ENCODE data around the gene PCYOX1L.

Gene PCYOX1L

DNA sequence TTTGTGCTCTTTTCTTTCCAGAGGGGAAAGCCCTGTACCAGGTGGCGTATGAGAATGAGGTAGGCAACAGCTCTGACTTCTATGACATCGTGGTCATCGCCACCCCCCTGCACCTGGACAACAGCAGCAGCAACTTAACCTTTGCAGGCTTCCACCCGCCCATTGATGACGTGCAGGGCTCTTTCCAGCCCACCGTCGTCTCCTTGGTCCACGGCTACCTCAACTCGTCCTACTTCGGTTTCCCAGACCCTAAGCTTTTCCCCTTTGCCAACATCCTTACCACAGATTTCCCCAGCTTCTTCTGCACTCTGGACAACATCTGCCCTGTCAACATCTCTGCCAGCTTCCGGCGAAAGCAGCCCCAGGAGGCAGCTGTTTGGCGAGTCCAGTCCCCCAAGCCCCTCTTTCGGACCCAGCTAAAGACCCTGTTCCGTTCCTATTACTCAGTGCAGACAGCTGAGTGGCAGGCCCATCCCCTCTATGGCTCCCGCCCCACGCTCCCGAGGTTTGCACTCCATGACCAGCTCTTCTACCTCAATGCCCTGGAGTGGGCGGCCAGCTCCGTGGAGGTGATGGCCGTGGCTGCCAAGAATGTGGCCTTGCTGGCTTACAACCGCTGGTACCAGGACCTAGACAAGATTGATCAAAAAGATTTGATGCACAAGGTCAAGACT lies 10.3 kb downstream of the PCYOX1L start:
- no peak for DNase-seq (ENCODE audit: low spot score)

DNA sequence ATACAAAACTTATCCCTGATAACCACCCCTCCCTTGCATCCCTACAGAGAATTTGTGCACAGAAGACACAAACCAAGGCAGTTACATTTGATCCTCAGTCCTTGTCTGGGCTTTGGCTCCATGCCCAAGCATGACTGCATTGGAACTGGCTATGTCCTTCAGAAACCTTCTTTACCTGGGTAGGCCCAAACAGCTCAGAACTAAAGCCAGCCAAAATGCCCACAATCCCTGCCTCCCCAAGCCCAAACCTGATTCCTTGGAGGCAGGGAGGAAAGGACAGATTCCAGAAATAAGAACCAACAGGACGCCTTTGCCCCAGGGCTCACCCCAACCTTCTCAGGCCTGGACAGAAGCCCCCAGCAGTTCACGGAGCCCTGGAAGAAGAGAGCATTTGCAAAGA lies 13.0 kb downstream of the PCYOX1L start:
- no peak for DNase-seq (ENCODE audit: low spot score)

DNA sequence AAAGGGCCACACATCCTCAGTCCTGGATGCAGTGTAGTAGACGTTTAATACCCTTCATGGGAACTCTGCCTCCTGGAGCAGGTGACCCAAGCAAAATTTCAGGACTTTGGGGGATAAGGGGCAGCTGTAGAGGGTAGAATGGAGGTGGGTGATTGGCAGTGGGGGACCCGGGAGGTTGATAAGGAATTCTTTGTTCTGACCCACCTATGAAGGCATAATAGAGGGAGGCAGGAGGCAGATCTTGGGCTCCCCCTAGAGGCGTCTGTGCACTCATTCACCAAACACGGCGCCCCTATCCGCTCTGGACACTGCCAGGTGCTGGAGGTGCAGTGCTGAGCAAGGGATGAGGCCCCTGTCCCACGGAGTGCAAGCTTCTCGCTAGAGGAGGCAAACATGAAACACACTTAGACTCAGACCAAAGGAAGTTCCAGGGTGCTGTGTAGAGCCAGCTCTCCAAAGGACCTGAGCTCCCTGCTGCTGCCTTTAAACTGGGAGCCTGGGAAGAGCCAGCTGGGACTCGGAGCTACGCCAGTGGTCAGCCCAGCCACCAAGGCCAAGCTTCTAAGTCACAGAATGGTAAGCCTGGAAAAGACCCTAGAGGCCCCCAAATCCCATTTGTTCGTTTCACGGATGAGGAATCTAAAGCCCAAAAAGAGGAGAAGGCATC lies 13.6 kb downstream of the PCYOX1L start:
- no peak for DNase-seq (ENCODE audit: low spot score)

DNA sequence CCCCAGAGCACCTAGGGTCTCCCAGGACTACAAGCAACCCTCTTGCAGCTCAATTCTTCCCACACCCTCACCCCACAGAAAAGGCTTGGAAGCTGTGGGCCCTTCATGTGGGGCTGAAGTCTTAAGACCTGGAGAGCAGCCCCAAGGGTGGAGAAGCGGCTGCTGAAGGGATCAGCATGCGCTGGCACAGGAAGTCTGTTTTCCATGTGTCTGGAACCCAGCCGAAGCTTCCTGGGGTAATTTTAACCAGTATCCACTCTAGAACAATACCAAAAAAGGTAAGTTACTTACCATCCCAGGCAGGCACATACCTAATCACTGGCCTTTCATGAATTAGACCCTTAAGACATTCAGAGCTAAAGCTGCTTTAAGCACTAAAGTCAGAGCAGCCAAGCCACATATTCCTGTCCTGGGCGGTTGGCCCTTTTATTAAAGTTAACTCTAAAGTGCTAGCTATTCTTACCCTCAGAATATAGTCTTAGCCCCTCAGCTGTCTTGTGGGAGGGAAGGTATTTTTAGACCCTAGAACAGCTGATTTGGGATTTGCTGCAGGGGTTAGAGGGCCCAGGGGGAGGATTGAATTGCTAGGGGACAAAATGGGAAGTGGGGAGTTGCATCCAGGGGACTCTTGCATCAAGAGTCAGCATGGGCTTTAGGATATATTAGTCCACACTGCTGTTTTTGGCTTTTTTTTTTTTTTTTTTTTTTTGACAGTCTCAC lies 14.4 kb downstream of the PCYOX1L start:
- no peak for DNase-seq (ENCODE audit: low spot score)

DNA sequence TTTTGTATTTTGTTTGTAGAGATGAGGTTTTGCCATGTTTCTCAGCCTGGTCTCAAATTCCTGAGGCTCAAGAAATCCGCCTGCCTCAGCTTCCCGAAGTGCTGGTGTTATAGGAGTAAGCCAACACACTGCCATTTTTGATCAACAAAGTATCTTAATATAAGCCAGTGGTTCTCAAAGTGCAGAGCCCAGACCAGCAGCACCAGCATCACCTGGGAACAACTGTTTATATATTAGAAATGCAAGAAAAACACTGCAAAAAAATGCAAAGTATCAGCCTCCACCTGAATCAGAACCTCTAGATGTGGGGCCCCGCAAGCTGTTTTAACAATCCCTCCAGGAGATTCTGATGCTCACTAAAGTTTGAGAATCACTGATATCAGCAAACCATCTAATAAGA lies 15.1 kb downstream of the PCYOX1L start:
- DNase-seq (ENCODE audit: low spot score) = no peak

DNA sequence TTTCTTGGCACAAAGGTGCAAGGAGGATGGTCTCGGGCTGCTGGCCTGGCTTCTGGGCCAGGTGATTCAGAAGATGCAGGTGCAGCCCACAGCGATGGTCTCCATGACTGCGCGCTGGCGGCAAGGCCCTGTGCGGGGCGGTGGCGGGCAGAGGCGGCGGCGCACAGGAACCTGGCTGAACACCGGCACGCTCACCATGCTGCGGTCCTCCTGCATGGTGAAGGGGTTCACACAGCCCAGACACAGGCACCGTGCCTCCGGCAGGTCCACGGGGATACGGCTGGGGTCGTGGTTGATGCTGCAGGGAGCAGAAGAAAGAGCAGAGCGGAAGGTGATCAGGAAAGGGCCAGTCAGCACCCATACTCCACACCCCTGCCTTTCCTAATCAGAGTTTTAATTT lies 16.5 kb downstream of the PCYOX1L start:
- no peak for DNase-seq (ENCODE audit: low spot score)

DNA sequence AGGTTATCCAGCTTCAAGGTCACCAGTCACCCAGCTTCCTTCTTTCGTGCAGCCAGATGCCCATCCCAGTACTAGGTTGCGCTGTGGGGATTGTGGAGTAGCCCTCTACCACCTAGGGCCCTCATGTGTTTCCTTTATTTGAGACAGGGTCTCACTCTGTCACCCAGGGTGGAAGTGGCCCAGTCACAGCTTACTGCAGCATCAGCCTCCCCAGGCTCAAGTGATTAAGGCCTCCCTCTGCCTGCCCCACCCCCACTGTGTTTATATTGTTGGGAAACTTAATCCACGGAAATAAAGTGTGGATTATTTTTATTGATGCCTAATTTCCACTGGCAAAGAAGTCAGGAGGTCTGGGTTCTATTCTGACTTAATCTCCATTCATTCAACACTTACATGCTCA lies 17.0 kb downstream of the PCYOX1L start:
- no peak for DNase-seq (ENCODE audit: low spot score)

DNA sequence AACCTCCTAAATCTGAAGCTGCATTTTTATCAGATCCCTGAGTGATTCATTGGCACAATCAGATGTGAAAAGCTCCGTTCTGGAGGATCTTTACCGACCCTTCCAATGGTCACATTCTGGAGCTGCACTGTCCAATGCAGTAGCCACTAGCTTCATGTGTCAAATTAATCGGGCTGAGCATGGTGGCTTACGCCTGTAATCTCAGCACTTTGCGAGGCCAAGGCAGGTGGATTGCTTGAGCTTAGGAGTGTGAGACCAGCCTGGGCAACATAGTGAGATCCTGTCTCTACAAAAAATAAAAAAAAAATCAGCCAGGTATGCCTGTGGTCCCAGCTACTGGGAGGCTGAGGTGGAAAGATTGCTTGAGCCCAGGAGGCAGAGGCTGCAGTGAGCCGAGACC lies 17.6 kb downstream of the PCYOX1L start:
- no peak for DNase-seq (ENCODE audit: low spot score)

DNA sequence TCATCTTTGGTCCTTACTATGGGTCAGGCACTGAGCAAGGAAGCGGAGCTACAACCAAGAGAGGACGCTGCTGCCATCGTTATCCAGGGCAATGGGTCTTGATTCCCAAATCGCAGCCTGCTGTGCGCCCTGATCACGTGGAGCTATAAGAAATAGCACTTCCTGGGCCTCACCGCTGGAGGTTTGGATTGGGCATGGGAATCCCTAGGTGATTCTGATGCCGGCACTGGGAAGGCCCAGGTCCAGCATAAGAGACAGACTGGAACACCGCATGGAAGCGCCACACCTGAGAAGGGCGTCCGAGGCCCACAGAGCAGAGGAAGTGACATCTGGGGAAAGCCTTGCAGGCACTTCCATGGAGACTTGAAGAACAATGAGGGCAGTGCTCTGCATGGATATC lies 18.3 kb downstream of the PCYOX1L start:
- no peak for DNase-seq (ENCODE audit: low spot score)

DNA sequence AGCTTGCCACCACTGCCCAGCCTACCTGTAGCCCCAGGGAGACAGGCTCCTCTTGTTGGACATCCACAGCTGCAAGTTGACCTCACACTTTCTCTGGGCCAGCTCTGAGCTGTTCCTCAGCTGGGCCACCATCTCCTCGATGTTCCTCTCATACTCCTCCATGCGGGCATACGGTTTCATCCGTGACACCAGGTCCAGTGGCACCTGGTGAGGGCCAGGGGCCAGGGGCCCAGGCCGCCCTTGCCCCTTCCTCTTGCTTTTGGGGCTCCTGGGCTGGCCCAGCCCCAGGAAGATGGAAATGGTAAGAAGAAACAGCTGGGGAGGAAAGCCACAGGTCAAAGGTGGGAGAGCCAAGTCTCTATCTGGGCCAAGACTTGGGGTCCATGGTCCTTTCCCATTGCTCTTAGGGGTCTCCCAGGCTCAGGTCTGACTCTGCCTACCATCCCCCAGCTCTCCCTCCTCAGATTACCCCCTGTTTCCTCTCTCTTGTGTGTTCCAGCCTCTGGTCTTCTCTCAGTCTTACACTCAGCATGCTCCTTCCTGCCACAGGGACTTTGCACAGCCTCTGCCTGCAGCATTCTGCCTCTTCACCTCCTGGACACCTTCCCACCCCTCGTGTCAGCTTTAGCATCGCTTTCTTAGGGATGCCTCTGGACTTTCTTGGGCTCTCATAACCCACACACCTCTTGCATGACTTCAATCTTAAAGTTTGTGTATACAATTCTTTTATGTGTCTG lies 19.0 kb downstream of the PCYOX1L start:
- no peak for DNase-seq (ENCODE audit: low spot score)

DNA sequence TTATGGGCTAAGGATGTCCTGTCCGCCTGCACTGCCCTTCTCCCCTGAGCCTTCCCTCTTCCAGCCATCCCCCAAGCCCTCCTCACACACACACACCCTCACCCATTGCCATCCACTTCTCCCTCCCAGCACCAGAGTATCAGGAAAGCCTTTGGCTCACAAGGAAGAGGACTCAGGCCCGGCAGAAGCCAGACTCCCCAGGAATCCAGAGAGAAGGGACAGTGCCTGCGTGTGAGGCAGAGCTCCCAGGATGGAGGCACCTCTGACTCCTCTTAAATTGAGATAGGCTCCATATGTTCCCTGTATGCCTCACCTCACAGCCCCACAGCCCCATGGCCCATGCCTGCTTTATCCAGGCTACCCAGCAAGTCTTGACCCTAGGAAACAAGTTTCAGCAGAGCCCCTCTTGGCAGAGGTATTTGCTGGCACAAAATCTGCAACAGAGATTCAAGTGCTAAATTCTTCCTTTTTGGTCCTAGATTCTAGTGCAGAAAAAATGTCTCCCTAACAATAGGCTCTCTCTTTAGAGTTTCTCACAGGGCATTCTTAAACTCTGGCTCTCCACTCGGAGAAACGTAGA lies 20.5 kb downstream of the PCYOX1L start:
- DNase-seq (ENCODE audit: low spot score) = no peak

DNA sequence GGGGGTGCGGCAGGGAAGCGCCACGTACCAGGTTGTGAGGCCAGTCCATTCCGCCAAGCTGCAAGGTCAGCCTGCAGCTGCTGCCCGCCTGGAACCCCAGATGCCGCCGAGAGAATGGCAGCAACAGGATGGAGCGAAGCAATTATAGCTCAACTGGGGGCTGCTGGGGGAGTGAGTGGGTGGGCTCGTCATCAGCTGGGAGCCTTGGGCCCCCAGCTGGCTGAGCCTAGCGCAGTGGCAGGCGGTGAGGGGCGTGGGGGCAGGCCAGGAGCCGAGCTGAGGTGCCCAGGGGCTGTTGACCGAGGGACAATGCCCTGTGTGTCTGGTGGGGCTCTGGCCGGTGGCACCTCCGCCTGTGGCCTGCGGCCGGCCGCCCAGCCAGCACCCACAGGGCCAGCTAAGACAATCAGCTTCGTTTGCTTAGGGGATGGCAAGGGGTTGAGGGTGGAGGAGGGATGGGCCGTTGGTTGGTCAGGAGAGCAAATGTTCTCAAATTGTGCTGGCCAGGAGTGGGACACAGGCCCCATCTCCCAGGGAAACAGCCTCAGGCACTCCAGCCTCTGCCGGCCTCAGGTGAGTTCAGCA lies 21.4 kb downstream of the PCYOX1L start, which contains the start of gene IL17B:
TSS of gene IL17B (minus strand) at position 116 of the 585 bp plus-strand sequence. CDS start at position 49, 67 bp downstream.
- no peak for DNase-seq (ENCODE audit: low spot score)

DNA sequence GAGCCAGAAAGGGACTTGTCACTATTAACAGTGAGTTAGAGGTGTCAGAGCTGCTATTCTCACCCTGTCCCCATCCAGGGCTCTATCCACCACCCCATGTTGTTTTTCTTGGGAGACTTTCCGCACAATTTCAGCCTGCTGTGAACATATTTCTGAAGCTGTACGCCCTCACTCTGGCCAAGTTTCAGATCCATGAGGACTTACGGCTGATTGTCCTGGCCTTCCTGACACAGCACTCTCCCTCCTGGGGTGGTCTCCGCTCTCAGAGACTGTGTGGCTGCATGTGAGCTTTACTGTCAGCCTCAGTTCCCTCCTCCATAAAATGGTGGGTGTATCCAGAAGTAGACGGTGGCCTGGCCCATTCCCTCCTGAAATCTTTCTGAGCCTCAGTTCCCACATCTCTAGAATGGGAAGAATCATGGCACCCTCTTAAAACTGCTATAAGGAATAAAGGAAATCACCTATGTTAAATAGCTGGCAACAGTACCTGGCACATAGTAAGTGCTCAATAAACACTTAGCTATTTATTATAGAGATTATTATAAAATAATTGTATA lies 22.1 kb downstream of the PCYOX1L start:
- no peak for DNase-seq (ENCODE audit: low spot score)

DNA sequence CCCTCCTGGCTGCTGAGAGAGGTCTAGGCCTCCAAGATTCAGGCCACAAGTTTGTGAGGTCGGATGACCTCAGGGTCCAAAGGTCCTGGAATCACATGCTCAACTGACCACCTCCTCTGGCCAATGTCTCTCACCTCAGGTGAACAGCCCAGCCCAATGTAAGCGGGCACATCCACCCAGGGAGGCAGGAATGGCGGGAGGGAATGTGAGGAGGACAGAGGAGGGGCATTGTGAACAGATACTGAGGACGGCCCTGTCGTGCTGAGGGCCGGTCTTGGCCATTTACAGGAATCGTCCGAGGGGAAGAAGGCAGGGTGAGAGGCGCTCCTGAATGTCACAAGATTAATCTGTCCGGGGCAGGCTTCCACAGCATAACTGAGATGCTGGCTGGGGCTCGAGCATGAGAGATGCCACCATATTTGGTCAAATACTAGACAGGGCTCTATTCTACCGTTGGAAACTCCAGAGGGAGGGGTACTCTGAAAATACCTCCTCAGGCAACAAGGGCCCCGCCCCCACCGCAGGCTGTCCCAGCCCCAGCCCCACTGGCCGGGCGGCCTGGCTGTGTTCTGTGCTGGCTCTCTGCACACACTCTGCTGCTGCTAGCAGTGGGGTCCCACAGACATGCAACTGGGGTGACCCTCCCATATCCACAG lies 22.7 kb downstream of the PCYOX1L start:
- no peak for DNase-seq (ENCODE audit: low spot score)

DNA sequence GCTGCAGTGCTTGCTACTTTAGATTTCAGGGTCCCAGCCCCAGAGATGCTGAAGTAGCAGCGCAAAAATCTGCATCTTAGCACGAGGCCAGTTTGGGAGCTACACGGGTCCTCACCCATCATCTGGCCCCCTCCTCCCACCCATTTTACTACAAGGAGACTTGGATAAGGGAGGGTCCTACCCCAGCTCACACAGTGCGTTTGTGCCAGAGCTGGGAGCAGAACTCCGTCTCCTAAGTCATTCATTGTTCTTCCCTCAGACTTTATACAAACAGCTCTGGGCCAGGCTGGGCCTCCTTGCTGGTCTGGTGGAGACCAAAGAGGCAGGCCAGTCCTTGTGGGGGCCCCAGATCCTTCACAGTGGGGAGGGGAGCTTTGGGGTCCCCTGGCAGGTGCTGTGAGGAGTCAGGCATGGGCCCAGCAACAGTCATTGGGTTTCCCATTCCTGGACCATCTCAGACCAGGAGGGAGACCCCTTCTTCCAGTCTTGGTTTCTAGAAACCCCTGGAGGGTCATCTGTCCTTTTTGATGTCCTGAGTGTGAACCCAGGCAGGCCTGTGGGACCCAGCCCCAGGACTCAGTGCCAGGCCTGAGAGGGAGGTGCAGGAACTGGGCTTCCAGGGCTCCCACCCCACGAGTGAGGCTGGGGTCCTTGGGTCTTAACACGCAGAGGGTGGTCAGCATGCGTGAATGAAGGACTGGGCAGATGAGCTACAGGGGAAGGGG lies 23.6 kb downstream of the PCYOX1L start:
- DNase-seq (ENCODE audit: low spot score) = no peak

DNA sequence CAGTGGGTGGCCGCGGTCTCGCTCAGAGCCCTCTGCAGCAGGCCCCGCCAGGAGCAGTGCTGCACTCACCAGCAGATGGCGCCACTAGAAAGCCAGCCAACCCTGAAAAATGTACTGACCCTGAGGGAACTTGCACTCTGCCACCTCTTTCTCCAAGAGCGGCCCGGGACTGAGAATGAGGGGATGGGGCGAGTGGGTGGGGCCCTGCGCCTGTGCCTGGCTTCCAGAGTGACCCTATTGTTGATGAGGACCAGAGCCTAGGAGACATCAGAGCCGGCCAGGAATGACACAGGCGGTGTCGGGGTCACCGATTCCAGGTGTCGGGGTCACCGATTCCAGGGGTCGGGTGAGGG lies 24.1 kb downstream of the PCYOX1L start:
- no peak for DNase-seq (ENCODE audit: low spot score)

DNA sequence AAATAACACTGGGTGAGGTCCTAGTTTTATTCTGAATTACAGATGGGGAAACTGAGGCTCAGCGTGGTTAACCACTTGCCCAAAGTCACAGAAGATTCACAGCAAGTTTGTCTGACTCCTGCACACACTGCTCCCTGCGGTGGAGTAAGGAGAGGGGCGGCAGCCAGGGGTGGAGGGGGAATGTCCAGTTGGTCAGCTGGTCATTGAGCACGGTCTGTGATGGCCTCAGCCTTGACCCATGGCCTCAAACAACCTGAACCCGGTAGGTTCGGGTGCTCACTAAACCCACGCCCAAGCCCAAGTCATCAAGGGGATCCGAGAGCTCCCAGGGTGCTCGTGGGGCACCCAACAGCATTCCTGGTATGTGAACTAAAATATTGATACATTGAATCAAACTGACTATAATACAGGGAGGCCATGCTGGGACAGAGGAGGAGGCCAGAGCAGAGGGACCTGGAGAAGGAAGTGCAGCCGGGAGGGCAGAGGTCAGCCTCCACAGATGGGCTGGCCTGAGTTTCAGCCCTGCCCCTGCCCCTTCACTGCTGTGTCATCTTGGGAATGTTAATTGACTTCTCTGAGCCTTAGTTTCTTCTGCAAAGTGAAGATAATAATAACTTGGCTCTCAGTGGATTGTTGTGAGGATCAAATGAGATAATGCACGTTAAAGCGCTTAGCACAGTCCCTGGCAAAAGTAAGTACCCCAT lies 24.8 kb downstream of the PCYOX1L start:
- no peak for DNase-seq (ENCODE audit: low spot score)

DNA sequence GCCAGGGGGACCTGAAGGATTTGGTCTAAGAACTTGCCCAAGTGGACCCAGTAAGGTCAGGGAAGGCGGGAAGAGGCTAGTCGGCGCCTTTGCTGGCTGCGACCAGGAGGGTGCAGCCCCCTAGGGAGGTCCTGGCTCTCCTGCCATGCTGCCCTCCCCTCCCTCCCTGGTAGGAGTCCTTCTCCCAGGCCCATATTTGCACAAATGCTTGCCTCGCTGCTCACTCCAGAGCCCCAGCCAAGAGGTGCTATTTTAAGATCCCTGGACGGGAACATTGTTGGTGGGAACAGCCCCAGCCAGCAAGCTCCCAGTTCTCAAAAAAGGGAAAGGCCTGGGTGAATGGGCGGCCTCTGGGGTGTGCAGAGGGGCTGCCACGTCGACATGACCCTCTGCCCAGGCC lies 25.6 kb downstream of the PCYOX1L start:
- DNase-seq (ENCODE audit: low spot score) = no peak

DNA sequence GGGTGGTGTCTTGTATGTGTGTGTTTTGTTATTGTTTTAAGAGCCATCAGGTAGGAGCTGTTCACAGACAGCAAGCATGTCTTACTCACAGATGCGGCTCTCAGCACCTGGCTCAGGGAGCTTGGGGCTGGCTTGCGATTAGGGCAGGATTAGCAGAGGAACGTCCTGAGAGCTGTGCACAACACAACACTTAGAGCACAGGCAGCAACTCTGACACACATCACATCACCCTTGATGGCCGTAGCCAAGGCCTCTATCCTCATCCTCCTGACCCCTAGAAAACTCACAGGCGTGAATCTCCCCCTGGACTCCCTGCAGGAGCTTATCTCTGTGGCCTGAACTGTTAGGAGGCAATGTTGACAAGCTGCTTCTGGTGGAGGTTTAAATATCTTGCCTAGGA lies 28.3 kb downstream of the PCYOX1L start:
- no peak for DNase-seq (ENCODE audit: low spot score)
